SIG-M5 treated with dmso at 0.1 percent for 504 hours (cell line): ENCODE measurements around the gene KCNAB1.

ENCODE experiments used
- DNase-seq: peaks from one replicate; lab custom pipeline; 2025; ENCODE audit not compliant: unreplicated experiment; lab: John Stamatoyannopoulos, UW

KCNAB1 gene

DNA sequence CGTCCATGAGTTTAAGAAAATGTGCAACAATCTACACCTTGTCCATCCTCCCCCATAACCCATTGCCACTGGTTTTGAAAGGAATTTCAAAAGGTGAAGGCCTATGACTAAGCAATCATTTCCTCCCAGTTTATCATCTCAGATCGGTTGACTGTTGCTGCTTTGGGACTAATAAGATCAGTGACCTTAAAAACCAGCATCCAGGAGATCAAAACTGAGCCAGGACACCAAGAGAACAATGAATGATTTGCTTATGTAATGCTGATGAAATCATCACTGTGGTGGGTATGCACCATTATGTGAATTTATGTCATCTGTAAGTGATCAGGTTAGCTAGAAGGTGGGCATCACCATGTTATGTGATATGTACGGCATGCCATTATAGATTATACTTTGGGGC, 239.0 kb downstream of the KCNAB1 start:
- no peak for DNase-seq

DNA sequence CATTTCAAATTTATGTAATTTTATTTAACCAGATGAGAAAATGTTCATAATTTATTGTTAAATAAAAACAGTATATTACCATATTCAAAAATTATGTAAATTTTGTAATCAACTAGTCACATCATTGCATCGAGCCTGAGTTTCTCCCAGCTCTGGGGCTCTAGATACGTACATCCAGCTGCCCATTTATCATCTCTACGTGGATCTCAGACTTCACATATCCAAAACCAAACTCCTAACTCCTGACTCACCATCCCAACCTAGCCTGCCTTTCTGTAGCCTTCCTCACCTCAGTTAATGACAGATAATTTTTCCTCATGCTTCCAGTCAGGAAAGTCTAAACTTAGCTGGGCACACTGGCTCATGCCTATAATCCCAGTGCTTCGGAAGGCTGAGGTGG, 239.7 kb downstream of the KCNAB1 start:
- no peak for DNase-seq

DNA sequence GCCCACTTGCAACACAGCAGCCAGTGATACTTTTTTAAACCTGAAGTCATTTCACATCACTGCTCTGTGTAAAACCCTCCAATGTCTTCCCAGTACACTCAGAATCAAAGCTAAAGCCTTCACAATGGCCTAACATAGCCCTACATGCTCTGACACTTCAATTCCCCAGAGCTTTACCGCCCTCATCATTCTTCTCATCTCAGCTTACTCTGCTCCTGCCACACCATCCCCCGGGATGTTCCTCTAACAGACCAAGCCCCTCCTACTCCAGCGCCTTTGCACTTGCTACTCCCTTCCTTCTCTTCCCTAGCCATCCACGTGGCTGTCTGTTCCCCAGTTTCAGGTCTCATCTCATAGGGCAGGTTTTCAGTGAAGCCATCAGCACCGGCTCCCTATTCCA, 240.6 kb downstream of the KCNAB1 start:
- no peak for DNase-seq

DNA sequence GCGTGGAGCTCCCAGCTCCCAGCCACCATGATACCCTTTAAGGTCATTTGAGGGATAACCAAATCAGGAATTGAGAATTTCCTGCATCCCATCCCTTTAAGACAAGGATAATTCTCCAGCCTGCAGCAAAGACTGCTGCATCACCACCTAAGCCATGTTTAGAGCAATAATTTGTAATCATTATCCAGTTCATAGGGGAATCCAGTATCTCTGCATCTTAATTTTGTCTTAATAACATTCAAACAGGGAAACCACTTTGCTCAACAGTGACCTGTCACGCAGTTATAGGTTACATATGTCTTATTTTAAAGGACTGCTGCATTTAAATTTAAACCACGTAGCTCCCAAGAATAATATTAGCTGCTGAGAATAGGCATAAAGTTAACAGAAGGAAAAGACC, 246.2 kb downstream of the KCNAB1 start:
- no peak for DNase-seq

DNA sequence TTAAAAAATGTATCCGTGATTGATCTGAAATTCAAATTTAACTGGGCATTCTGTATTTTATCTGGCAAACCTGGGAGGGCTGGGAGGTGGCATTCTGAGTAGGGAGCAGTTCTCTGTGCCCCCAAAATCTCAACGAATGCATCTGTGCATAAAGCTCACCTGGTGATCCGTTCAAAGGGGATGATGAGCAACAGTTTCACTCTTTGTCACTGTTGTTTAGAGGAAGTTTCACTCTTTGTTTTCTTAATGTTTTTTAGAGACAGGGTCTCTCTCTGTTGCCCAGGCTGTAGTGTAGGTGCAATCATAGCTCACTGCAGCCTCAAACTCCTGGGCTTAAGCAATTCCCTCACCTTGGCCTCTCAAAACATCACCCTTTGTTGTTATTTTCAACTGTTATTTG, 247.8 kb downstream of the KCNAB1 start:
- DNase-seq = no peak

DNA sequence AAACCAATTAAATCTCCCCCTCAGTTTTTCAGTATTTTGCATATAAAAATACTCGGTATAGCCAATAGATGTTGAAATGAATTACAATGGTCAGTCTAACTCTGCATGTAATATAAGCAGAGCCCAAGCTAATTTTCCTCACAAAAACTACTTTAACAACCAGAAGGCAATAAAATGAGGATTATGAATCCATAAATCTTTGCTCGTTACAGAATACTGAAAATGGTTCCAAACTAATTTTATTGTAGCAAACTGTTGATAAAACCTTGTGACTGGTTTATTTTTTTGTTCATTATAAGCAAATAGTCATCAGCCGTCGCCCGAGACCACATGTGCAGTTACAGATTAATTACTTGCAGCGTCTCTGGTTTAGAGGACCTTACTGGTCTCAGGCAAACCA, 251.3 kb downstream of the KCNAB1 start:
- no peak for DNase-seq

DNA sequence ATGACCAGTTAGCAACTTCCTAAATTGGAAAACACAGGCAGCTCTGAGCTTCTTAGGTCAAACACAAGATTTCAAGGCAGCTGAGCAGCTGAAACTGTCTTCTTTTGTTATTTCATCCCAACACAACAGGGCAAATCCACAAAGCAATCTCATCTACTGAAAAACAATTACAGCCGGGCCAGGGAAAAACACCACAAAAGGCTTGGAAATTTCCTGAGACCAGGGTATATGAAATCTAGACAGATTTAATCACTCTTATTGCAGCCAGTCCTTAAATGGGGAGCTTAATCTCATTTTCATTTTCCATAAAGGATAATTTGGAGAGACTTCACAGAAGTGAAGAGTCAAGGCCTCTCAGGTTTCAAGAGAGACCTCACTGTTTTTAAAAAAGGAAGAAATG, 252.7 kb downstream of the KCNAB1 start:
- no peak for DNase-seq

DNA sequence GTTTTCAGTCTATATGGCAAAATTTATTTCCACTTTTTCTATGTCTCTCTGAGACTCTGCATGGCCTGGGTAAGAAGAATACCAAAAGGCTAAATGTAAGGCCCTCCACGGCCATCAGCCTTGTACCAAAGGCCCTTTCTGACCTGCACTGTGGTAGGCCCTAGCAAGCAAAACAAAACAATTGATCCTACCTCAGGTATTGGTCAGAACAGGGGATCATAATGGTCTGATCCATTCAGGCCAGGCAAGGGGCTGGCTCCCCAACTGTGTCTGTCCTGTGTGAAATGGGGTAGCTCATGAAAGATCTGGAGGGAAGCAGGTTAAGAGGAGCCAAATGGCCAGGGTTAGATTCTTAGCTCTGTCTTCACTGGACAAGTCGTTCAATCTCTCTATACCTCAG, 253.3 kb downstream of the KCNAB1 start:
- DNase-seq = no peak

DNA sequence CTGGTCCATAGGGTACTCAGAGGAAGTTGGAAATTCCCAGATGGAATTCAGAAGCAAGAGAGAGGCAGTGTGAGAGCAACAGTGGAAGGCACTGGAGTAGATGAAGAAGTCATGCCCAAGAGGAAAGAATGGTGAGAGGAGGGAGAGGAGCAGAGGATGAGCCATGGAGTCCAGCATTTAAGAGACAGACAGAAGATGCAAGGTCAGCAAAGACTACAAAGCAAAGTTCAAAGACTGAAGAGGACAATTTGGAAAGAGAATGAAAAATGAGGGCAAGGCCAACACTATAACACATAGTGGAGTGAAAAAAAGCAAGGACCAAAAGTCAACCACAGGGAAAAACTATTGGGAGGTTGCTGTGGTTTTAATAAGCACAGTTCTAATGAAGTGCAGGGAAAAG, 255.8 kb downstream of the KCNAB1 start:
- no peak for DNase-seq

DNA sequence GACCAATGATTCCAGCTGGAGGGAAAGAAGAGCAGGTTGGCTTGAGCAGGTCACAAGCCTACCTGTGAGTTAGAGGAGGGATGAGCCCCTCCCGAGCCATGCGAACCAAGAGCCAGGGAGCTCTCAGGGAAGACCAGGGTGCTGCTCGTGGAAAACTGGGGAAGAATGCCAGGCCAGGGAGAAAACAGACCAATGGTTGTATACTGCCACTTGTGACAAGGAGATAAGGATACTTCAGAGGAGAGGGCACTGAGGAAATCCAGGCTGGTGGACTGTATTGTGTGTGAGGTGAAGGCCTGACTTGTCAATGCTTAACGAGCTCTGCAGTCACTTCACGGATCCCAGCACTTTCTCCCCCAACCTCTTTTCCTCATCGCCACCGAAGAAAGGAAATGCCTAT, 256.9 kb downstream of the KCNAB1 start:
- no peak for DNase-seq

DNA sequence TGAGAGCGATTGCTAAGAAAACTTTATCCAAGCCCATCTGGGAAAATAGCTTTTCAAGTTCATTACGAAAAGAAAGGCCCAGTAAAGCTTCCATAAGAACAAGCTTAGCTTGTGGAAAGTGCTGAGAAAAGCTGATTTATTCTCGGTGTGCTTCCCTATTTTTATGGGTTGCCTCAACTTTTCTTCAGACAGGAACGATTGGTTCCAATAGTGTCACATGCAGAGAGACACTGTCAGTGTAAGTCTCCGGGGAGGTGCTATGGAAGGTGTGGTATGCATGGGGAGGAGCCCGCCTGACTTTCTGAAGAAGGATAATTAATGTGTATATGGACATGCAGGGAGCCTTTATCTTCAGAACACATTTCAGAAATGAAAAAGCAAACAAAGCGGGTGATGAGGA, 257.3 kb downstream of the KCNAB1 start:
- DNase-seq = no peak

DNA sequence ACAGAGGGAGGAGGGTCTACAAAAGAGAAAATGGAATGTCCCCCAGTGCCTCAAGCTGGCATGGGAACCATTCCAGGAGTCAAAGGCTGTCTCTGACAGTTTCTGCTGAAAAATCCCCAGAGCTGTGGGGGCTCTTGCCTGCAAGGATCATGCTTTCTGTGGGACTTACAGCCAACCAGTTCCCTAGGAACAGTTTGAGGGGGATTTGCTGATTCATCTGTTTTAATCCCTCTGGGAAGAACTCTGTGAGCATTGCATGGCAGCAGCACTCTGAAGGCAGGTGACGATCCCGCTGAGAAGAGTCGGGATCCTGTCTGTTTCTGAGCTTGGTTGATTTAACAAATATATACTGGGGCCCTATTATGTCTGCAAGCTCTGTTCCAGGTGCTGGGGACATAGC, 258.5 kb downstream of the KCNAB1 start:
- no peak for DNase-seq

DNA sequence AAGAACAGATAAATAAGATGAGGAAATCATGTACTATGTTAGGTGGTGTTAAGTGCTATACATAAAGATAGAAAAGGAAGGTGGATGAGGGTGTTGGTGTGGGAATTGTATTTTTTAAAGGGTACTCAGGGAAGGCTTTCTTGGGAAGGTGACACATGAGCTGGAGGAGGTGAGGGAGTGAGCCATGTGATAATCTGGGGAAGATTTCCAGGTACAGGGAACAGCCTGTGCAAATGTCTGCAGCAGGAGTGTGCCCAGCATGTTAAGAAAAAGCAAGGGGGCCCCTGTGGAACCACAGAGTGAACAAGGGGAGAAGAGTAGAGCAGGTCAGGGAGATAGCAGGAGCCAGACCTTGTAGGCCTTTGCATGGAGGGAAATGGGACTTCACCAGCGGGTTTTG, 258.9 kb downstream of the KCNAB1 start:
- no peak for DNase-seq

DNA sequence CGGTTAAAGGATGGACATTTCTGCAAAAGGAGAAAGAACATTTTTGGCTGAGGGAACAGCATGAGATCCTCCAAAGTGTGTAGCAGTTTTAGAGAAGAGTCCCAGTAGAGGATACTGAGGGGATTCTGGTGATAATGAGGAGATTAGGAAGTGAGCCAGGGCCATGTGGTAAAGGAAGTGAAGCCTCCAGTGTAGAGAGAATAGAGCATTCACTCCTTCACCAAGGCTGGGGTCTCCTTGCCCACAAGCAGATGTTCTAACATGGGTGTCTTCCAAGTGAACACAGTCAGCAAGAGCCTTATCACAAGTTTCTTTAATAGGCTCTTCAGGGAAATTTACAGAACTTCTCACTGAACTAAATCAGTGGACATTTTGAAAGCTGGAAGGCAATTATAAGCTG, 260.9 kb downstream of the KCNAB1 start:
- no peak for DNase-seq

DNA sequence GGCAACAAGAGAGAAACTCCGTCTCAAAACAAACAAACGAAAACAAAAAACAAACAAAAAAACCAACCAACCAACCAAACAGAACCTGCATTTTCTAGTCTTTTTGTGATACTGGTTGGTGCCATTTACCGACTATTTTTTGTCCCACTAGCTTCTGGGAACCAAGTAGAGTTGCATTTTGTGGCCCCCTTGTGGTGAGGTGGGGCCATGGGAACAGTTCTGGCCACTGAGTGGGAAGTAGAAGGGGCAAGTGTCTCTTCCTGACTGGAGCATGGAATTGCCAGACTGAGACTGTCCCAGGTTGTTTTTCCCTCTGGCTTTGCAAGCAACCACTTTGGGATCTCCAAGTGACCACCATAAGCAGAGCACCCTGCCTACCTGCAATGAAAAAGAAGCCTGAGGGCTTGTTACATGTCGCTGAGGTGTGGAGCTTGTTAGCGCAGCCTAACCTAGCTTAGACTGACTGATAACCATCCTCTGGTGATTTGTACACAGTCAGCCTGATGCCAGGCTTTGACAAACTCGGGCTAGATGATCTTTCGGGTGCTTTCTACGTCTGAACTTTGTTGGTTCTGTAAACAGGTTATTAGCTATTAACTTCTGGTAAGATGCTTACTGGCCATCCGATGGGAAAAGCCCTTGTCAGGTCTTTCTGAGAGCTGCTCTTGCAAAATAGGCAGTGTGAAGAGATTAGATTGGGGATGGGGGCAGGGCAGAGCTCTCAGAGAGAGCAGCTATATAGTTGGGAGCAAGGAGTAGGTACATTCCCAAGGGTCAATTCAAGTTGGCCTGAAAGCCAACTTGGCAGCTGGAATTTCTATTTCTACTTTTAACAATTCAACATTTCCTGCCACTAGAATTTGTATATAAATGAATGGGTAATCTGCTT, 262.3 kb downstream of the KCNAB1 start:
- peak; percentile 42 for DNase-seq

DNA sequence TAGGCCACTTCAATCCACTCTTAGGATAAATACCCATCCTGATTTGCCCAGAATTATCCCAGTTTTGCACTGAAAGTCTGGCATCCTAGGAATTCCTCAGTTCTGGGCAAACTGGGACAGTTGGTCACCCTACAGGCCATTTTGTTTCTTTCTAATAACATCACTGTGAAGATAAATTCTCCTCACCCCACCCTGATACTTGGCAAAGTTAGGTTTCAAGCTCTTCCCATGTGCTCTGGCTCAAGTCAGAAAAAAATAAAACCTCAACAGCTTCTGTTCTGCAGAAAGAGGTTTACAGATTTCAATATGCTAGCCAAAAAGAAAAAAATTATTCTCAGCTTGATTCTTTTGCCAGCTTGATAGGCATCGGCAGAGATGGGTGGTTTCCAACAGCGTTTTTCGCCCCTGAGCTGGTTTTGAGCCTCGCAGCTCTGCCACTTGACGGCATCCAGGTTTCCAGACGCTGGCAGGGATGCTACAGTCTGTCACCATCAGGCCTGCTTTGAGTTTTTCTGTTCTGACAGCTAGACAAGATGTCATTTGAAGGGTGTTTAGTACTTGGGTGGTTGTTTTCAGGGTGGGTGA, 263.2 kb downstream of the KCNAB1 start:
- DNase-seq = no peak

DNA sequence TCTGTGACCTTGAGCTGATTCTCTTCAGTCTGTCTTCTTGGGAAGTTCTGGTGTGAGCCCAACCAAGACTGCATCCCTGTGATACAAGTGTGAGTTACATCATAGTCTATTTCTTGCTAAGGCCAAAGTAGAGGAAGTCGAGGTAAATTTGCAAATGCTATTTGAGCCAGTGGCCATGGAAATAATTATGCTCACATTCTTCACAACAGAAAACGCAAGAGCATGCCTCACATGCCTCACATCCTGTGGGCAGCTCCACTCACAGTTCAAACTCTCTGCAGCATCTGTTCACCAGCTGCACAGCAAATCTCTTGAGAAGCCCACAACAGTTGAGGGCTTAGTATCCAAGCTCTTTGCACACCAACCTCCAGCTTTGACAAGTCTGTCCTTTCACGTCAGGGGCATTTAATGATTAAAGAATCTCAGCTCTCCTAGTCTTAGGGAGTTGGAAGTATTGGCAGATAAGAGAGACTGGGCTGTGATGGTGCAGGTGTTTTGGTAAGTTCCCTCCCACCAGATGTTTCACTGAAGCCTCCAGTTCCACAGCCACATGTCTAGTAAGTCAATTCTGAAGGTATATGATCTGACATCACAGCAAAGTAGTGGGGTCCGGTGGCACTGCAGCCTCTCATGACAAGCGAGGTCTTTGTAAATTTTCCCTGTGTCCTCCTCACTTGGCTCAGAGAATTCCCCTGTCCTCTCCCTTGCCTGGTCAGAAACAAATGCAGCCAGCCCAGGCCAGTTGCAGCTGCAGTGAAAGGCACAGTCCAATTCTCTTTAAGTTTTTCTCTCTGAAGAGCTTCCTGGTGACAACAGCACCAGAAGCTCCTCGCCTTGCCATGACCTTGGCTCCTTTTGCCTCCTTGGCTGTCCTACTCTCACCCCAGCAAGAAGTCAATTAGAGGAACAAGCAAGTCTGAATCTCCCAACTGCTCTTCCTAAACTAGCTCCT, 268.4 kb downstream of the KCNAB1 start:
- DNase-seq = no peak

DNA sequence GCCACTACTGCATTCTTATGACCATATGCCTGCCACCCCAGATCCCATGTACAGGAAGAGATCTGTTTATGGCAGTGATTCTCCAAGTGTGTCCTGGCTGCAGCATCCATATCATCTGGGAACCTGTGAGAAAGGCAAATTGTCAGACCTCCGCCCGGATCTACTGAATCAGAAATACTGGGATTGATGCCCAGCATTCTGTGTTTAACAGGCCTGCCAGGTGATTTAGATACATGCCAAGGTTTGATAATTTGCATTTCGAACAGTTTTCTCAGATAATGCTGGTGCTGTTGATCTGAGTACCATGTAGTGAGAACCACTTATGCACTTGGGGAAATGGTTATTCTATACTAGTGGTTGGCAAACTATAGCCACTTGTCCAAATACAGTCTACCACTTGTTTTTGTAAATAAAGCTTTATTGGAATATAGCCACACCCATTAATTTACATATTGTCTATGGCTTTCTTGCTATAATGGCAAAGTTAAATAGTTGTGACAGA, 269.1 kb downstream of the KCNAB1 start:
- no peak for DNase-seq

DNA sequence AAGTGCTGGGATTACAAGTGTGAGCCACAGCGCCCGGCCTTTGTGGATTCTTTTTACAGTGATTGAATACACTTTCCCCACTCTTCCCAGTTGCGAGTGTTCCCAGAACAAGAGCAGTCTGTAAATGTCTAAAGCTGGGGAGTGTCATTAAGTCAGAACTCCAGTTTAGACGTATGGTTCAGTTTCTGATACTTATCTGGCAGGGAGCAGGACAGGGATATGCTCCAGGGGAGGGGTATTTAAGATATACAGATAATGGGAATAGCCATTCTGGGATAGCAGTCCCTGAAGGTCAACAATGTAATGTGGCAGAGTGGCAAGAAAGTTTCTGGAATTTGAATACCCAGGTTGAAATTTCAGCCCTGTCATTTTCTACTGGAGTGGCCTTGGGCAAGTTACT, 270.5 kb downstream of the KCNAB1 start:
- no peak for DNase-seq

DNA sequence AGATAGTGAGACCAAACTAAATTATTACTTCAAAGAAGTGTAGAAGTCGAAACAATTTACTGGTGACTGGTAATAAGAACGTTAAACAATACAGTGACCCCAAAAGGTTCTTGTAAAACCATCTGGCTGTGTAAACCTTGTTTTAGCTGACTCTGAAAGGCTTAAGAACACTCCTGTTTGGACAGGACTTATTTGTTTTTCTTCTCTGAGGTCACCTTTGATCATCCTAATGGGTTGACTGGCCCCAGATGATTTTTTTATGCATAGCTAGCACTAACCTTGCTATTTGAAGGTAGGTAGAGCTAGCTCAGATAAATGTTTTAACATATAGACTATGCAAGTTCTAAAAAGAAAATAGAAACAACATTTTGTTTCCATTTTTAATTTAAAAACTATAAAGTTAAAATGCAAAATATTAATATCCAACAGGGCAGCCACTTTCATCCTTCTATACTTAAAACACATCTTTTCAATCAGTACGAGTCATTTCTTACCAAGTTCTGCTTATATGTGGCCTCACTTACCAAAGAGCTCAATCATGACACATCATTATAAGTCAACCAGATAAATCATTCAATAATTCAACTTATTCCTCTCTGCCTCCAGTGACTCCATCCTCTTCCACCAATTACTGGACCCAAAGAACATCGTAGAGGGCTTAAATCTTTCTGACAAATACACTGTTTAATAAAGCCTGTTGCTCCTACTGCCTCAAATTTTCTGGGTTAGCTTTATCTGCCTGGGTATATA, 275.8 kb downstream of the KCNAB1 start:
- no peak for DNase-seq

DNA sequence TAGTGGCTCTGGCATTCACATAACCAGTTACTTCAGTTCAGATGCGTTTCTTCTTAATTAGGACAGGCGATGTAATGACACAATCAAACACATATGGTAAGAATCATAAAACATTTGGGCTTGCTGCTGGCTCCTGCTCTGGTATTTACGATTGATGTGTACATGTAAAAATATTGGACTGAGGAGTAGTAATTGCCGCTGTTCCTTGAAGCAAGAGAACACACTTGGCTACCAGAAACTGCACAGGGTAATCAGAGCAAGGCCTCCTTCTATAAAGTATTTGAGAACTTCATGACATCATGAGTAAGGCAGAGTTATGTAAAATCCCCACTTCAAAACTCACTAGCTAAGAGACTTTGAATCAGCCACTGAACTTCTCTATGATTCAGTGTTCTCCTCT, 276.5 kb downstream of the KCNAB1 start:
- no peak for DNase-seq
